Spleen (tissue), 7 donors: Measurements from ENCODE around the gene SLC12A5.

ENCODE experiments used
- POLR2A ChIP-seq, 3 donors: fragments of 450-650 bp; IDR thresholded peaks; one replicate each; pipeline ENCODE4 v1.5.1; 2017; ENCODE audit warnings: antibody characterized with exemption in 3 of 3, mild to moderate bottlenecking in 1 of 3
- TF ChIP-seq, protein P1 (sequence below), 11 experiments: fragments of 200-600 bp in 7 of 11; fragments of 450-650 bp in 4 of 11; sonication (generic) in 4 of 11; IDR thresholded peaks in 8 of 11; conservative IDR thresholded peaks in 3 of 11; 1 replicate in 7 of 11; 2 replicates in 4 of 11; pipeline versions ENCODE4 v1.4.0 to v1.8.0; 2016 to 2021; ENCODE audit warnings: antibody characterized with exemption in 11 of 11, inconsistent platforms in 4 of 11, mild to moderate bottlenecking in 1 of 11
- donor health status: DM: no; HTN: no; CAD: no; lungs with moderate emphysema.
- donor health status: DM: no; HTN: no; CAD: no.
- donor health status: DM: no; HTN: no; CAD: no.

DNA sequence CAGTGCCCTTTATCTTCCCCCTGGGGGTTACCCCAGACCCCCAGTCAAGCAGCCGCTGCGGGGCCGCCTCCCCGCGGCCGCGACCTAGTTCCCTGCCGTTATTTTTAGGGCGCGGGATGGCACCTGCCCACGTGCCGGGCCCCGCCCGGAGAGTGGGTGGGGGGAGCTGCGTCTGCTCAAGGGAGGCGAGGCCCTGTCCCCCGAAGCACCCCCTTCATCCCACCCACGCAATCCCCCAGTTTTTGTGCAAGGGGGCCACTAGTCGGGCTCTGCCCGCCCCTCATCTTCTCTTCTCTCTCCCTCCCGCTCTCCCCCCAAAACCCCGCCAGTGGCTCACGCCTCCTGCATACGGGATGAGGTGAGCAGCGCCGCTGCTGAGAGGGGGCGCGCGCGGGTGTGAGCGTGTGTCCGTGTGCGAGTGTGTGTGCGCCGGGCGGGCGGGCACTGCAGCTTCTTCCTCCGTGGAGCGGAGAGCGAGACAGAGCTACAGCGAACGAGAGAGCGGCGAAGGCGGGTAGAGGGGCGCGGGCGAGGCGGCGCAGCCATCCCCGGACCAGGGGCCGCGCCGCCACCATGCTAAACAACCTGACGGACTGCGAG is at the start of gene SLC12A5:
- no peak for TF ChIP-seq POLR2A (IDR thresholded peaks at IDR 0.05)
- TF ChIP-seq, protein P1, sequence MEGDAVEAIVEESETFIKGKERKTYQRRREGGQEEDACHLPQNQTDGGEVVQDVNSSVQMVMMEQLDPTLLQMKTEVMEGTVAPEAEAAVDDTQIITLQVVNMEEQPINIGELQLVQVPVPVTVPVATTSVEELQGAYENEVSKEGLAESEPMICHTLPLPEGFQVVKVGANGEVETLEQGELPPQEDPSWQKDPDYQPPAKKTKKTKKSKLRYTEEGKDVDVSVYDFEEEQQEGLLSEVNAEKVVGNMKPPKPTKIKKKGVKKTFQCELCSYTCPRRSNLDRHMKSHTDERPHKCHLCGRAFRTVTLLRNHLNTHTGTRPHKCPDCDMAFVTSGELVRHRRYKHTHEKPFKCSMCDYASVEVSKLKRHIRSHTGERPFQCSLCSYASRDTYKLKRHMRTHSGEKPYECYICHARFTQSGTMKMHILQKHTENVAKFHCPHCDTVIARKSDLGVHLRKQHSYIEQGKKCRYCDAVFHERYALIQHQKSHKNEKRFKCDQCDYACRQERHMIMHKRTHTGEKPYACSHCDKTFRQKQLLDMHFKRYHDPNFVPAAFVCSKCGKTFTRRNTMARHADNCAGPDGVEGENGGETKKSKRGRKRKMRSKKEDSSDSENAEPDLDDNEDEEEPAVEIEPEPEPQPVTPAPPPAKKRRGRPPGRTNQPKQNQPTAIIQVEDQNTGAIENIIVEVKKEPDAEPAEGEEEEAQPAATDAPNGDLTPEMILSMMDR (IDR thresholded peaks at IDR 0.05 in 8 of 11, conservative IDR thresholded peaks at IDR 0.05 in 3 of 11), result no peak
